Neural progenitor cell (in vitro differentiated cells): ENCODE results near the gene FMO3. TPM values are rescaled to one million over a fixed set of nuclear protein-coding genes. Genes with fewer than 3 reads are reported as not detected.

Experiments
- DNase-seq: peaks from one replicate; pipeline ENCODE4 v3.0.0-alpha.2; 2016; ENCODE audit warnings: low spot score
- H2AFZ ChIP-seq: fragments of 200-600 bp; sonication (generic); replicated peaks from 2 replicates; pipeline ENCODE4 v1.6.1; 2016; ENCODE audit warnings: antibody characterized with exemption
- H3F3A ChIP-seq: fragments of 200-600 bp; sonication (generic); 2 replicates; pipeline ENCODE4 v1.6.1; 2016; ENCODE audit warnings: antibody characterized with exemption, low read depth
- H3K27ac ChIP-seq: fragments of 200-600 bp; sonication (generic); 2 replicates; pipeline ENCODE4 v1.5.1; 2016; ENCODE audit warnings: mild to moderate bottlenecking
- H3K27me3 ChIP-seq: fragments of 200-600 bp; sonication (generic); 2 replicates; pipeline ENCODE4 v1.6.1; 2016; ENCODE audit warnings: mild to moderate bottlenecking, moderate library complexity
- H3K36me3 ChIP-seq: fragments of 200-600 bp; sonication (generic); 2 replicates; pipeline ENCODE4 v1.5.1; 2016
- H3K4me1 ChIP-seq: fragments of 200-600 bp; sonication (generic); 2 replicates; pipeline ENCODE4 v1.6.1; 2016; ENCODE audit warnings: mixed run types
- H3K4me2 ChIP-seq: fragments of 200-600 bp; sonication (generic); 2 replicates; pipeline ENCODE4 v1.6.1; 2016
- H3K4me3 ChIP-seq: fragments of 200-600 bp; sonication (generic); 2 replicates; pipeline ENCODE4 v1.5.1; 2016
- H3K79me2 ChIP-seq: fragments of 200-600 bp; sonication (generic); 2 replicates; pipeline ENCODE4 v1.6.1; 2016; ENCODE audit warnings: low read depth
- H3K9ac ChIP-seq: fragments of 200-600 bp; sonication (generic); 2 replicates; pipeline ENCODE4 v1.6.1; 2016
- H3K9me3 ChIP-seq: fragments of 200-600 bp; sonication (generic); 2 replicates; pipeline ENCODE4 v1.5.1; 2016; ENCODE audit warnings: low read depth
- H4K20me1 ChIP-seq: fragments of 200-600 bp; sonication (generic); 2 replicates; pipeline ENCODE4 v1.6.1; 2016; ENCODE audit warnings: low read depth
- H3K27ac Mint-ChIP-seq: 3 replicates; pipeline ENCODE4 v1.8.0; 2021; ENCODE audit warnings: mixed read lengths
- H3K27me3 Mint-ChIP-seq: 2 replicates; pipeline ENCODE4 v1.8.0; 2022; ENCODE audit warnings: low read depth, mild to moderate bottlenecking, inconsistent platforms, moderate library complexity, mixed read lengths; ENCODE audit not compliant: insufficient read depth
- H3K36me3 Mint-ChIP-seq: 3 replicates; pipeline ENCODE4 v1.8.0; 2021; ENCODE audit warnings: mixed read lengths
- H3K4me1 Mint-ChIP-seq: 3 replicates; pipeline ENCODE4 v1.8.0; 2021; ENCODE audit warnings: mixed read lengths
- H3K4me3 Mint-ChIP-seq: 3 replicates; pipeline ENCODE4 v1.8.0; 2021; ENCODE audit warnings: mild to moderate bottlenecking, moderate library complexity, mixed read lengths
- H3K9me3 Mint-ChIP-seq: 3 replicates; pipeline ENCODE4 v1.8.0; 2020; ENCODE audit warnings: mixed read lengths
- EZH2 ChIP-seq: fragments of 200-600 bp; sonication (generic); IDR thresholded peaks from 2 replicates; pipeline ENCODE4 v1.6.1; 2017; ENCODE audit warnings: antibody characterized with exemption, mild to moderate bottlenecking, moderate library complexity
- EZH2phosphoT487 ChIP-seq: fragments of 200-600 bp; sonication (generic); IDR thresholded peaks from 2 replicates; pipeline ENCODE4 v1.6.1; 2017; ENCODE audit warnings: antibody characterized with exemption
- total RNA-seq: library from RNA; depleted of rRNA; stranded (reverse); fragments of >200 nt; gene quantifications from 2 replicates; pipeline ENCODE4 v1.2.3, GENCODE V29; 2015; ENCODE audit warnings: low replicate concordance
- TF ChIP-seq, protein P1 (sequence below): fragments of 200-600 bp; sonication (generic); IDR thresholded peaks from 2 replicates; pipeline ENCODE4 v1.5.1; 2017; ENCODE audit warnings: antibody characterized with exemption, mild to moderate bottlenecking

Gene FMO3
- total RNA-seq, 1 donor from 2014 or later = not detected

DNA sequence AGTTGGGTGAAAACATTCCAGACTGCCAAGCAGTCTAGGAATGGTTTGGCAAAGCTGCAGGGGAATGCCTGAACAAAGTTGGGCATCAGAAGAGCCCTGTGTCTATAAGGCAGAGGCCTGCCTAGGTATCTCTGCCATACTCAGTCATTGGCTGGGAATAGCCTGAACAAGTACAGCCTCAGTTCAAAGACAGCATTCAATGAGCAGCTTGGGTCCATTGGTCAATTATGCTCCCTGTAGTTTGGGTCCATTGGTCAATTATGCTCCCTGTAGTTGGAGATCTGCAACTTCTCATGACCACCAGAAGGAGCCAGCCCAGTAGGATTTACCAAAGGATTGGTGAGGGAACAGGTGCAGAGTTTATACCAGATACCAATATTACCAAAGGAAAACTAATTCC lies 31.6 kb downstream of the FMO3 start:
- Histone ChIP-seq H3K36me3 (no peaks in the 10 kb centered on the region), H3K27ac (no peak overlapping the region), H3K27me3 (no peaks in the 10 kb centered on the region), H2AFZ (no peak overlapping the region), H4K20me1 (no peaks in the 10 kb centered on the region), H3K9ac (no peak overlapping the region), H3K4me2 (no peak overlapping the region), H3F3A (no peaks in the 10 kb centered on the region), H3K9me3 (no peaks in the 10 kb centered on the region), H3K4me1 (no peaks in the 10 kb centered on the region), H3K4me3 (no peak overlapping the region), H3K79me2 (no peaks in the 10 kb centered on the region)
- TF ChIP-seq, protein P1, sequence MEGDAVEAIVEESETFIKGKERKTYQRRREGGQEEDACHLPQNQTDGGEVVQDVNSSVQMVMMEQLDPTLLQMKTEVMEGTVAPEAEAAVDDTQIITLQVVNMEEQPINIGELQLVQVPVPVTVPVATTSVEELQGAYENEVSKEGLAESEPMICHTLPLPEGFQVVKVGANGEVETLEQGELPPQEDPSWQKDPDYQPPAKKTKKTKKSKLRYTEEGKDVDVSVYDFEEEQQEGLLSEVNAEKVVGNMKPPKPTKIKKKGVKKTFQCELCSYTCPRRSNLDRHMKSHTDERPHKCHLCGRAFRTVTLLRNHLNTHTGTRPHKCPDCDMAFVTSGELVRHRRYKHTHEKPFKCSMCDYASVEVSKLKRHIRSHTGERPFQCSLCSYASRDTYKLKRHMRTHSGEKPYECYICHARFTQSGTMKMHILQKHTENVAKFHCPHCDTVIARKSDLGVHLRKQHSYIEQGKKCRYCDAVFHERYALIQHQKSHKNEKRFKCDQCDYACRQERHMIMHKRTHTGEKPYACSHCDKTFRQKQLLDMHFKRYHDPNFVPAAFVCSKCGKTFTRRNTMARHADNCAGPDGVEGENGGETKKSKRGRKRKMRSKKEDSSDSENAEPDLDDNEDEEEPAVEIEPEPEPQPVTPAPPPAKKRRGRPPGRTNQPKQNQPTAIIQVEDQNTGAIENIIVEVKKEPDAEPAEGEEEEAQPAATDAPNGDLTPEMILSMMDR = no peak
- TF ChIP-seq EZH2phosphoT487 (no peak), EZH2 (no peak)
- H3K9me3 Mint-ChIP-seq = no peaks in the 10 kb centered on the region
- H3K27ac Mint-ChIP-seq = no peak overlapping the region
- DNase-seq = no peak
- H3K4me3 Mint-ChIP-seq = no peak overlapping the region
- peaks cover 2% of the 10 kb centered on the region for H3K27me3 Mint-ChIP-seq
- H3K36me3 Mint-ChIP-seq = no peaks in the 10 kb centered on the region
- no peaks in the 10 kb centered on the region for H3K4me1 Mint-ChIP-seq

DNA sequence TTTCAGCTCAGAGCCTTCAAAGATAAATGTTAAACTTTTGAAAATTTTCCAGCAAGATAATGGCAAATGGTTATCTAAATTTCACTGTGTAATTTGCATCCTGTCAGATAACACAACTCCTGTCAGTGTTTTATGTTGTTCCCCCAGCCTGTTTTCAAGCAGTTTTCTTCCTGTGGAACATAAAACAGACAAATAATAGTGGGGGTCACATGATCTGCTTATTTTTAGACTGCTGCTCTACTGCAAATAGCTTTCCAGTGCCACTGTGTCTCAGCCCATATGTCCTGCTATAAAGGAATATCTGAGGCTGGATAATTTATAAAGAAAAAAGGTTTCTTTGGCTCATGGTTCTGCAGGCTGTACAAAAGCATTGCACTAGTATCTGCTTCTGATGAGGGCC lies 32.2 kb downstream of the FMO3 start:
- H3K9ac ChIP-seq = no peak overlapping the region
- no peak overlapping the region for H3K27ac ChIP-seq

DNA sequence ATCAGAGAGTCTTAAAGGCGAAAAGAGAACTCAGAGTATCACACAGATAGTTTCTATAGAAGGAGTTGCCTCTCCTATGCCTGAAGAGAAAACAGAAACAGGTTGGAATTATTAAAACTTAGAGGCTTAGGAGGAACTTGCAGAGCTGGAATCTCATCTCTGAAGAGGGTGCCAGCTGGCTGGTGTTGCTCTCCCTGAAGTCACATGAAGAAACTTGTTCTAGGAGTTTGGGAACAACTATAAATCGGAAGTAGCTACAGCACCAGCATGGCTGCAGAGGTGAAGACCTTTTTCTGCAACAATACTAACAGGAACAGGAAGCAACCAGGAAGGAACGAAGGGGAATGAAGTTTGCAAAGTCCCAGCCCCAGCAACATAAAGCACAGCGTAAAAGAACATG lies 35.8 kb downstream of the FMO3 start:
- no peaks in the 10 kb centered on the region for H4K20me1 ChIP-seq
- no peak for DNase-seq
- no peaks in the 10 kb centered on the region for H3K4me1 ChIP-seq
- no peak overlapping the region for H3K27ac ChIP-seq
- no peak overlapping the region for H3K4me3 Mint-ChIP-seq
- H3K4me1 Mint-ChIP-seq = no peaks in the 10 kb centered on the region
- no peak overlapping the region for H3K4me3 ChIP-seq
- no peaks in the 10 kb centered on the region for H3K79me2 ChIP-seq
- H3F3A ChIP-seq = no peaks in the 10 kb centered on the region
- H3K27ac Mint-ChIP-seq = no peak overlapping the region
- H3K4me2 ChIP-seq = no peak overlapping the region
- H3K36me3 Mint-ChIP-seq = no peaks in the 10 kb centered on the region
- peaks cover 8% of the 10 kb centered on the region for H3K9me3 Mint-ChIP-seq
- peaks cover 2% of the 10 kb centered on the region for H3K27me3 Mint-ChIP-seq
- no peaks in the 10 kb centered on the region for H3K9me3 ChIP-seq
- TF ChIP-seq EZH2 = no peak
- TF ChIP-seq EZH2phosphoT487 = no peak
- TF ChIP-seq, protein P1 = no peak
- H3K36me3 ChIP-seq = no peaks in the 10 kb centered on the region
- no peak overlapping the region for H3K9ac ChIP-seq
- no peaks in the 10 kb centered on the region for H3K27me3 ChIP-seq
- no peak overlapping the region for H2AFZ ChIP-seq

More for the DNA sequence above, 32.2 kb downstream of the FMO3 start:
- no peak overlapping the region for H3K27ac Mint-ChIP-seq
- Histone ChIP-seq H3K4me1 (no peaks in the 10 kb centered on the region), H3K36me3 (no peaks in the 10 kb centered on the region), H3K4me3 (no peak overlapping the region), H3K27me3 (no peaks in the 10 kb centered on the region), H3K79me2 (no peaks in the 10 kb centered on the region), H2AFZ (no peak overlapping the region), H4K20me1 (no peaks in the 10 kb centered on the region), H3K4me2 (no peak overlapping the region), H3K9me3 (no peaks in the 10 kb centered on the region), H3F3A (no peaks in the 10 kb centered on the region)
- DNase-seq = no peak
- no peaks in the 10 kb centered on the region for H3K36me3 Mint-ChIP-seq
- TF ChIP-seq EZH2phosphoT487 (no peak), EZH2 (no peak)
- TF ChIP-seq, protein P1 = no peak
- H3K4me1 Mint-ChIP-seq = no peaks in the 10 kb centered on the region
- no peaks in the 10 kb centered on the region for H3K9me3 Mint-ChIP-seq
- H3K27me3 Mint-ChIP-seq = peaks cover 2% of the 10 kb centered on the region
- H3K4me3 Mint-ChIP-seq = no peak overlapping the region
